Kidney epithelial cell (primary cell): Measurements from ENCODE around the gene NFATC1. TPM values are rescaled to one million over a fixed set of nuclear protein-coding genes. Genes with fewer than 3 reads are reported as not detected.

Experiments used
- DNase-seq: peaks from one replicate; pipeline ENCODE4 v3.0.0-alpha.2; 2010; ENCODE audit warnings: low read depth
- H3K27me3 ChIP-seq: 2 replicates; pipeline ENCODE4 v1.6.0; 2011; ENCODE audit warnings: low read length; ENCODE audit not compliant: control insufficient read depth, insufficient read depth
- H3K36me3 ChIP-seq: 2 replicates; pipeline ENCODE4 v1.5.1; 2011; ENCODE audit warnings: low read length; ENCODE audit not compliant: control insufficient read depth, insufficient read depth
- H3K4me3 ChIP-seq: 2 replicates; pipeline ENCODE4 v1.5.1; 2011; ENCODE audit warnings: low read depth, mild to moderate bottlenecking, control low read depth, low read length
- CTCF ChIP-seq: IDR thresholded peaks from 2 replicates; pipeline ENCODE4 v1.5.1; 2011; ENCODE audit warnings: mild to moderate bottlenecking, moderate library complexity, low read length, control low read depth, inconsistent platforms; ENCODE audit not compliant: insufficient read depth, poor library complexity, severe bottlenecking
- total RNA-seq: library from RNA; depleted of rRNA; stranded (reverse); fragments of >200 nt; gene quantifications from 2 replicates; pipeline ENCODE4 v1.2.3, GENCODE V29; 2015

Gene NFATC1
- total RNA-seq, 1 donor from 2014 or later, result 2.7 TPM

DNA sequence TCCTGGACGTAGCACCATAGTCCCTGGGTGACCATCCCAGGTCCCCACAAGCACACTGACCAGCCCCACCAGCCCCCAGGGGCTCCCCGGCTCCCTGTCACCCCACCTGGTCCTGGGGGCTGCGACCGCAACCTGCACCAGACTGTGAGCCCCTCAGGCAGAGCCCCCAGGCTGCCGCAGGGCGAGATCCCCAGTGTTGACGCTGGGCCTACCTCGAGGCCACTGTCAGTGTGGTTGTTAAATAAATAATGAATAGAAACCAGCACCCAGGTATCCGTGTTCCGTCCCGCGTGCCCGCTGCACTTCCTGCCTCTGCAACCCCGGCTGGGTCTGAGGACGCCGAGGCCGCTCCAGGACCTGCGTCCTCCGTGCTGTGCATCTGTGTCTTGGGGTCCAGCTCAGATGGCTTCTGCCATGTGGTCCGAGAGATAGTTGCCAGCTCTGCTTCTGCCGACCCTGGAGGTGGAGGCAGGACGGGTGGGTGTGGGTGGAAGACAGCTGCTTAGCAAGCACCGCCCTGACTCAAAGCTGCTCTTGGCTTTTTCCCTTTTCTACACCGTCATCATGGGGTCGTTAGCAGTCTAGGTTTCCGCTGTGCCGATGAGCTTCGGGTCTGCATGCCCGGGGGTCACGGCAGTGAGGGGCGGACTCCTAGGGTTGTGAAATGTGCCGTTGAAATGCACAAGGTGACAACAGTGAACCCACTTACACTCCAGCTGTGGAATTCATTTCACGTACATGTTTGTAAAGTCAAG lies 74.2 kb downstream of the NFATC1 start:
- H3K27me3 ChIP-seq, result peaks cover 20% of the 10 kb centered on the region
- no peak for TF ChIP-seq CTCF
- DNase-seq, result no peak
- H3K36me3 ChIP-seq, result no peaks in the 10 kb centered on the region
- no peak overlapping the region for H3K4me3 ChIP-seq

DNA sequence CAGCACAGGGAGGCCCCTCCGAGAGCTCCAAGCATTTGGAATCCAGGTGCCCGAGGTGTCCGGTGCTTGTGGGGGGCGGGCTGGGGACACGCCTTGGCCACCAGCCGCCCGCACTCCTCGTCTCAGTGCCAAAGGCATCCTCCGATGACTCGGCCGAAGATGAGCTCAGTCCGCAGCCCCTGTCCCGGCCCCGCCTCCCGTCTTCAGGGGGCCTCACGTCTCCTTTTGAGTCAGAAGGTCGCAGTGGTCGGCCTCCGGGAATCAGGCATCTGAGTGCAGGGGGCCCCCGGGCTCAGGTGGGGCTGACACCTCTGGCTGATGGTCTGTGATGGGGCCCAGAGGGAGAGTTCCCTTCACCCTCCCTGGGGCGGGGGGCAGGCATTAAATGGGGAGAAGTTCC lies 74.8 kb downstream of the NFATC1 start:
- TF ChIP-seq CTCF, result no peak
- Histone ChIP-seq H3K4me3 (no peak overlapping the region), H3K36me3 (no peaks in the 10 kb centered on the region), H3K27me3 (peaks cover 20% of the 10 kb centered on the region)
- DNase-seq, result no peak

DNA sequence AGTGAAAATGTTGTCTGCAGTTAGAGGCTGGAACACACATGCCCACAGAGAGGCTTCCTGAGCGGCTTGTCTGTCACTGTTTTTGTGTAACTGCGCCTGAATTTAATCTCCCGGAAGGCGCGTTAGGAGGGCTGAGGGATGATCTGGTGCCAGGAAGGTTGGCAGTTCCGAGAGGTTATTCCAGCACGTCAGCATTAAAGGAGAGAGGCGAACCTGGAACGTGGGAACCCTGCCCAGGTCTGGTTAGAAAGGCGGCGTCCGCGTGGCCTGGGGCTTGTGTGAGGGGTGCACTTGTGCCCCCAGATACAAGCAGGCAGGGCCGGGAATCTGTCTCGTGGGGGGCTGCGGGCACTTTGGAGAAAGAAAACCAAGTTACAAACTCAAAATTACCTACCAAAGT lies 75.3 kb downstream of the NFATC1 start:
- H3K27me3 ChIP-seq, result peaks cover 20% of the 10 kb centered on the region
- TF ChIP-seq CTCF, result no peak
- no peak overlapping the region for H3K4me3 ChIP-seq
- H3K36me3 ChIP-seq, result no peaks in the 10 kb centered on the region
- DNase-seq, result no peak

DNA sequence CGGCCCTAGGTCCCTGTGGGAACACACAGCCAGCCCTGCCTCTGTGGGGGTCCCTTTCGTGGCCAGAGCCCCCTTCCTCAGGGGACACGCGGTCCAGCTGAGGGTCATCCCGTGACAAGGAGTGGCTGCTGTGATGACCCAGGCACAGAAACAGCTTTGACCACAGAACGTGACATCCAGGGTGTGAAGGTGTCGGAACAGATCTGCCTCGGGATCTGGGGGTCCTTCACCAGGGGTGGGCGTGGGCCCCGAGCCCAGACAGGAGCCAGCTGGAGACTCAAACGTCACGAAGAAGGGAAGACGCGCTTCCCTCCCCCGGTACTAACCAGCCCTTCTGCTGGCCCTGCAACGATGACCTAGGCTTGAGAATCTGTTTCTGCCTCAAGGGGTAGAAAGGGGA lies 75.9 kb downstream of the NFATC1 start:
- Histone ChIP-seq H3K4me3 (no peak overlapping the region), H3K27me3 (peaks cover 20% of the 10 kb centered on the region), H3K36me3 (no peaks in the 10 kb centered on the region)
- TF ChIP-seq CTCF, result no peak
- no peak for DNase-seq

- DNase-seq, result no peak
- H3K36me3 ChIP-seq, result no peaks in the 10 kb centered on the region
- TF ChIP-seq CTCF, result no peak
- H3K4me3 ChIP-seq, result no peak overlapping the region
- peaks cover 20% of the 10 kb centered on the region for H3K27me3 ChIP-seq
Observed at GRCh38 chr18:79472176-79472575, 76.4 kb downstream of the NFATC1 start.

- no peak for TF ChIP-seq CTCF
- no peak for DNase-seq
- H3K36me3 ChIP-seq, result no peaks in the 10 kb centered on the region
- H3K4me3 ChIP-seq, result no peak overlapping the region
- H3K27me3 ChIP-seq, result peaks cover 20% of the 10 kb centered on the region
Observed at GRCh38 chr18:79472946-79473345, 77.2 kb downstream of the NFATC1 start.
